HUES6 (cell line): ENCODE data around the gene ITIH6.

Experiments
- H3K27ac ChIP-seq: 2 replicates; pipeline ENCODE4 v1.7.0; 2013; ENCODE audit warnings: low read depth, mild to moderate bottlenecking, low read length, inconsistent platforms
- H3K27me3 ChIP-seq: 2 replicates; pipeline ENCODE4 v1.6.1; 2013; ENCODE audit warnings: low read length; ENCODE audit not compliant: control insufficient read depth, insufficient read depth
- H3K36me3 ChIP-seq: 2 replicates; pipeline ENCODE4 v1.6.1; 2013; ENCODE audit warnings: low read length; ENCODE audit not compliant: control insufficient read depth, insufficient read depth
- H3K4me1 ChIP-seq: 2 replicates; pipeline ENCODE4 v1.6.1; 2013; ENCODE audit warnings: low read length; ENCODE audit not compliant: control insufficient read depth, insufficient read depth
- H3K4me3 ChIP-seq: 2 replicates; pipeline ENCODE4 v1.5.1; 2013; ENCODE audit warnings: low read depth, low read length
- H3K9ac ChIP-seq: one replicate; pipeline ENCODE4 v1.6.1; 2013; ENCODE audit warnings: mild to moderate bottlenecking, low read length
- H3K9me3 ChIP-seq: 2 replicates; pipeline ENCODE4 v1.6.1; 2013; ENCODE audit warnings: low read depth, low read length; ENCODE audit not compliant: control insufficient read depth, insufficient read depth

ITIH6 gene

DNA sequence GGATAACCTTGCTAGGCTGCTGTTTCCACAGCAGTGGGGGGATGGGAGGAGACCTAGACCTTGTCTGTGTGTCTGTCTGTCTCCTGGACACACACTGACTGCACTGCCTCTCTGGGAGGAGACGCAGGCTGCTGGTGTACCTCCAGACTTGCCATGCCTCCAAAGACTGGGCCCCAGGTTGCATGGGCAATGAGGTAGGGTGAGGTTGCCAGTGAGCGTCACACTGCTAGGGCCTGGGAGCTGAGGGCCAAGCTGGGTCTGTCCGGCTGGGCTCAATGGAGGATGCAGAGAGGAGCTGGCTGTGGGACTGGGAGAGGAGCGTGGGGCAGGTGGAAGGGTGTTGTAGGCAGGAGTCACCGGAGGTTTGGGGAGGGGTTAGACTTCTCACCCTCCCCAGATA, 26.1 kb upstream of the ITIH6 start:
- Histone ChIP-seq H3K27me3 (no peaks in the 10 kb centered on the region), H3K27ac (no peak overlapping the region), H3K36me3 (no peaks in the 10 kb centered on the region), H3K9me3 (peaks cover 18% of the 10 kb centered on the region; the same call in 1 of the 2 replicates), H3K4me1 (peaks cover 3% of the 10 kb centered on the region; the same call in 1 of the 2 replicates), H3K9ac (no peak overlapping the region), H3K4me3 (no peak overlapping the region)

DNA sequence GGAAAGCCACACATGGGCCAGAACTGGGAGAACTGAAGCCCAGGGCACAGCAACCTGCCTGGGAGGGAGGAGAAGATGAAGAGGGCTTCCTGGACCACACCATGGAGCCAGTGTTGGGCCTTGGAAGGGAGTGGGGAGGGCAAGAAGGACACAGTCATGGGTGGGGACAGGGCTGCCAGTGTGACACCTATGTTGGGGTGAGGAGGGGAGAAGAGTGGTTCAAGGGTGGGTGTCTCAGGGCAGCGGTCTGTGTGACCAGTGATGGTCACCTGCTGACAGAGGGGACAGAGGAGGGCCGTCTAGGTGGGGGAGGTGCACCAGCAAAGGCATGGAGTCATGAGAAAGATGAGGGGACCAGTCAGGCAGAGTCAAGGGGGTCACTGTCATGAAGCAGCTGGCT, 23.3 kb upstream of the ITIH6 start:
- peaks cover 14% of the 10 kb centered on the region; the same call in 1 of the 2 replicates for H3K9me3 ChIP-seq
- H3K27ac ChIP-seq = no peak overlapping the region
- H3K9ac ChIP-seq = no peak overlapping the region
- H3K36me3 ChIP-seq = peaks cover 1% of the 10 kb centered on the region; the same call in 1 of the 2 replicates
- peaks cover 3% of the 10 kb centered on the region; the same call in 1 of the 2 replicates for H3K4me1 ChIP-seq
- no peak overlapping the region for H3K4me3 ChIP-seq
- H3K27me3 ChIP-seq = no peaks in the 10 kb centered on the region

DNA sequence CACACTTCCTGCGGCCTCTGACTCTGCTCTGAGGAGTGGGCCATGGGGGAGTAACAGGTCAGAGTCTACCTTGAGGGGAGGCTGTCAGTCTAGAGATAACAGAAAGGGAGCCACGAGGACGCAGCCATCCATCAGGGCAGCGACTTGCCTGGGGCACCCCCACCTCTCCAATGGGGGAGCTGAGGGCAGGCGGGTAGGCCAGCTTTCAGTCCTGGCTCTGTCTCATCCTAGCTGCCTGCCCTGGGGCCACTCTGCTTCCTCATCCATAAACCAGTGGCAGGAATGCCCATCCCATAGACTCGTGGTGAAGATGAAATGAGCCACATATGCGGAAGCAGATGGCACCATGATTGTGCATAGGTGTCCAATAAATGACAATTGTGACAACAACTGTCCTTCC, 22.7 kb upstream of the ITIH6 start:
- Histone ChIP-seq H3K9me3 (peaks cover 14% of the 10 kb centered on the region; the same call in 1 of the 2 replicates), H3K27me3 (no peaks in the 10 kb centered on the region), H3K4me1 (peaks cover 3% of the 10 kb centered on the region; the same call in 1 of the 2 replicates), H3K36me3 (peaks cover 7% of the 10 kb centered on the region; the same call in 1 of the 2 replicates), H3K27ac (no peak overlapping the region), H3K4me3 (no peak overlapping the region), H3K9ac (no peak overlapping the region)

GRCh38 chrX:54819201-54819600, 21.1 kb upstream of the ITIH6 start:
- Histone ChIP-seq H3K27ac (no peak overlapping the region), H3K36me3 (peaks cover 23% of the 10 kb centered on the region), H3K4me1 (peaks cover 1% of the 10 kb centered on the region; the same call in 1 of the 2 replicates), H3K27me3 (no peaks in the 10 kb centered on the region), H3K9me3 (peaks cover 12% of the 10 kb centered on the region; the same call in 1 of the 2 replicates), H3K4me3 (no peak overlapping the region), H3K9ac (no peak overlapping the region)

DNA sequence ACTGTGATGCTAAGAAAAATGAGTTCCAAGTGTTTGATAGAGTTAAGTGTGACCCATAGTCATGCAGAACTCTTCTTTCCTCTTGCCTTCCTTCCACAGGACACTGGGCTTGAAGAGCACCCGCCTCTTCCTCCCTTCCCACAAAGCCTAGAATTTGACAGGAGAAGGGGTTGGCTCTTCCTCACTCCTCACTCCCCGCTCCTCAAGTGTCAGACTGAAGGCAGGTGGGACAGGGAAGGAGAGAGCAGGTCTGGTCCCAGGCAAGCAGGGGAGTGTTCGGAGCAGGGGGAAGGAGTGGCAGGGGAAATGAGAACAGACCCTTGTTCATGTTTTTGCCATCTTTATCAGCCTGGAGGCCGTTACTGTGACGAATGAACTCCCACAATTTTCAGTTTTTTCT, 20.2 kb upstream of the ITIH6 start:
- Histone ChIP-seq H3K4me1 (no peaks in the 10 kb centered on the region), H3K27me3 (no peaks in the 10 kb centered on the region), H3K27ac (no peak overlapping the region), H3K4me3 (no peak overlapping the region), H3K36me3 (peaks cover 32% of the 10 kb centered on the region), H3K9ac (no peak overlapping the region), H3K9me3 (peaks cover 14% of the 10 kb centered on the region; the same call in 1 of the 2 replicates)

- Histone ChIP-seq H3K36me3 (peaks cover 41% of the 10 kb centered on the region), H3K4me3 (no peak overlapping the region), H3K27ac (no peak overlapping the region), H3K27me3 (no peaks in the 10 kb centered on the region), H3K4me1 (no peaks in the 10 kb centered on the region), H3K9ac (no peak overlapping the region), H3K9me3 (peaks cover 14% of the 10 kb centered on the region; the same call in 1 of the 2 replicates)
Measured at GRCh38 chrX:54817220-54817820, 19.3 kb upstream of the ITIH6 start.

DNA sequence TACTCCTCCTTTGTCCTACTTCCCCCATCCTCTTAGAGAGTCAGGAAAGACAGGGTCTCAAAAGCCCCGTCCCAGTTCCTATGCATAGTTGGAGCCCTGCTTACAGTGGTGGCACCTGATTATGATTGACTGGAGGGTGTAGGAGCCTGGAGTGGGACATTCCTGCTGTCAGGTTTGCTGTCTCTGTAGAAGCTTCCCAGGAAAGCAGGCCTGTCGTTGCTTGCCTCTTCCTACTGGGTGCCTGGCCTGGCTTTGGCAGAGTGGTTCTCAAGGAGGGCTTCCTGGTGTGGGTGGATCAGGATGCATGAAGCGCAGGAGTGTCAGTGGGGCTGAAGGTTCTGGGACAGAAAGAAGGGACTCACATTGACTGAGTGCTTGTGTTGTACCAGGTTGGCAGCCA, 14.3 kb upstream of the ITIH6 start:
- Histone ChIP-seq H3K36me3 (peaks cover 70% of the 10 kb centered on the region), H3K27ac (no peak overlapping the region)

GRCh38 chrX:54811301-54811885, 13.3 kb upstream of the ITIH6 start:
- H3K27me3 ChIP-seq = no peaks in the 10 kb centered on the region

More for the DNA sequence above, 14.3 kb upstream of the ITIH6 start:
- no peak overlapping the region for H3K4me3 ChIP-seq
- H3K9me3 ChIP-seq = peaks cover 8% of the 10 kb centered on the region; the same call in 1 of the 2 replicates
- peaks cover 8% of the 10 kb centered on the region; the same call in 1 of the 2 replicates for H3K4me1 ChIP-seq
- H3K9ac ChIP-seq = no peak overlapping the region
- H3K27me3 ChIP-seq = no peaks in the 10 kb centered on the region

GRCh38 chrX:54810532-54810931, 12.5 kb upstream of the ITIH6 start:
- Histone ChIP-seq H3K4me3 (no peak overlapping the region), H3K9me3 (peaks cover 11% of the 10 kb centered on the region; the same call in 1 of the 2 replicates), H3K27me3 (no peaks in the 10 kb centered on the region), H3K27ac (no peak overlapping the region), H3K9ac (no peak overlapping the region), H3K4me1 (peaks cover 12% of the 10 kb centered on the region; the same call in 1 of the 2 replicates), H3K36me3 (peaks cover 61% of the 10 kb centered on the region)

More at GRCh38 chrX:54811301-54811885, 13.3 kb upstream of the ITIH6 start:
- H3K4me3 ChIP-seq = no peak overlapping the region
- peaks cover 8% of the 10 kb centered on the region; the same call in 1 of the 2 replicates for H3K9me3 ChIP-seq
- H3K36me3 ChIP-seq = peaks cover 69% of the 10 kb centered on the region
- H3K27ac ChIP-seq = no peak overlapping the region
- H3K9ac ChIP-seq = no peak overlapping the region
- peaks cover 12% of the 10 kb centered on the region; the same call in 1 of the 2 replicates for H3K4me1 ChIP-seq

DNA sequence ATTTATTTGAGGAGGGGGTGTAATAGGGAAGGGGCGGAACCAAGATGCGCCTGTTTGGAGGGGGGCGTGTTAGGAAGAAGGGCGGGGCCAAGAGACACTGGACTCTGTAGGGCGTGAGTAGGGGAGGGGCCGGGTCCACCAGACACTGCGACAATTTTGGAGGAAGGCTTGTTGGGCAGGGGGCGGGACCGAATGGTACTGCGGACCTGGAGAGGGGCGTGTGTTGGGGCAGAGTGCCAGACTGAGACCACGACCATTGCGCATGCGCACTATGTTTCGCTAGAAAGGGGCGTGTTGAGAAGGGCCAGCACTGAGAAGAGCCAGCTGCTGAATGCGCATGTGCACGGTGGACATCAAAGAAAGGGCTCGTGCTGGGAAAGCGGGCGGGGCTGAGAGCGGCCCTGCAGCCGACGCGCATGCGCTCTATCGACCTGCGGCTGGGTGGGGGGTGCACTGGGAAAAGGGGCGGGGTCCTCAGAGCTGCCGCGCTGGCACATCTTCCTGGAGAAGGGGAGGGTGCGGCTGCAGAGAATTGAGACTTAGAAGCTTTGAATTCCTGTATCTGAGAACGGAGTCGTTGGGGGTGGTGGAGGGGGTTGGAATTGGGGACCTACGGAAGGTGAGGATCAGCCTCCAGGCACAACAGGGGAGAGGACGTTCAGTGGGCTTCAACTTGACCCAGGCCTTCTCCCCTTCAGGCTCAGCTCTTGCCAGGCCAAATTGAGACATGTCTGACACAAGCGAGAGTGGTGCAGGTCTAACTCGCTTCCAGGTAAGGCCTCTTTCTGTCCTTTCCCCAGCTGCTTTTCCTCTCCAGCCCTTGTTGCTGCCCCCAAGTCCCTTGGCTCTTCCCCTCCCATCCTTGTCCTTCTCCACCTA, 10.8 kb upstream of the ITIH6 start:
- H3K4me3 ChIP-seq = peak overlapping the region; percentile 91
- no peaks in the 10 kb centered on the region for H3K27me3 ChIP-seq
- H3K9me3 ChIP-seq = peaks cover 4% of the 10 kb centered on the region; the same call in 1 of the 2 replicates
- peak overlapping the region; percentile 92 for H3K9ac ChIP-seq
- H3K27ac ChIP-seq = peak overlapping the region; percentile 69; the same call in 1 of the 2 replicates
- H3K4me1 ChIP-seq = peaks cover 21% of the 10 kb centered on the region
- peaks cover 44% of the 10 kb centered on the region for H3K36me3 ChIP-seq
